ENCODE data around the gene CFAP70.
"Not testable (repeated sequence)": the region's sequence is repeated elsewhere in the genome, so short reads cannot be mapped to it uniquely, and the experiment has no call there.

The CFAP70 gene

DNA sequence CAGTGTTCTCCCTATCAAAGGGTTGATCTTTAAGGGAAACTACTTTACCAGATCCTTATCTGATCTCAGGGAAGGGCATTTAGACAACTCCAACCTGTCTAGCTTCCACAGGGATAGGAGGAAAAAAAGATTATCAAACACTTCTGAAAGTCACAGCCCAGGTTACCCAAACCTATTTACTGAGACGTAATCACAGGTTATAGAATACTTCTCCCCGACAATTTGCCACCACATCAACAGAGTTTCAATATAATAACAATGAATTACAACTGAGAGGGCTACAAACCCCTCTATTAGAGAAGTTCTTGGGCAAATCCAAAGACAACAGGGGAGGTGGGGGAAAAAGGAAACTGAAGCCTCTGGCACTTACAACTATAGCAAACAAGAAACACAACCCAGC is 26.3 kb downstream of the CFAP70 start:
- no peak overlapping the region for H3K27ac ChIP-seq
- TF ChIP-seq, protein P1, sequence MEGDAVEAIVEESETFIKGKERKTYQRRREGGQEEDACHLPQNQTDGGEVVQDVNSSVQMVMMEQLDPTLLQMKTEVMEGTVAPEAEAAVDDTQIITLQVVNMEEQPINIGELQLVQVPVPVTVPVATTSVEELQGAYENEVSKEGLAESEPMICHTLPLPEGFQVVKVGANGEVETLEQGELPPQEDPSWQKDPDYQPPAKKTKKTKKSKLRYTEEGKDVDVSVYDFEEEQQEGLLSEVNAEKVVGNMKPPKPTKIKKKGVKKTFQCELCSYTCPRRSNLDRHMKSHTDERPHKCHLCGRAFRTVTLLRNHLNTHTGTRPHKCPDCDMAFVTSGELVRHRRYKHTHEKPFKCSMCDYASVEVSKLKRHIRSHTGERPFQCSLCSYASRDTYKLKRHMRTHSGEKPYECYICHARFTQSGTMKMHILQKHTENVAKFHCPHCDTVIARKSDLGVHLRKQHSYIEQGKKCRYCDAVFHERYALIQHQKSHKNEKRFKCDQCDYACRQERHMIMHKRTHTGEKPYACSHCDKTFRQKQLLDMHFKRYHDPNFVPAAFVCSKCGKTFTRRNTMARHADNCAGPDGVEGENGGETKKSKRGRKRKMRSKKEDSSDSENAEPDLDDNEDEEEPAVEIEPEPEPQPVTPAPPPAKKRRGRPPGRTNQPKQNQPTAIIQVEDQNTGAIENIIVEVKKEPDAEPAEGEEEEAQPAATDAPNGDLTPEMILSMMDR (conservative IDR thresholded peaks at IDR 0.05; ENCODE audit: low read depth) = no peak
- no peak for DNase-seq (ENCODE audit: low spot score)
- POLR2A ChIA-PET (ENCODE audit: low non-redundant PET) = no interaction called here
- CTCF ChIA-PET = interaction anchor here (0.6 kb wide), 1 partner anchor 613 kb away, joined by 3 read pairs; no protein-coding TSS in a partner anchor

DNA sequence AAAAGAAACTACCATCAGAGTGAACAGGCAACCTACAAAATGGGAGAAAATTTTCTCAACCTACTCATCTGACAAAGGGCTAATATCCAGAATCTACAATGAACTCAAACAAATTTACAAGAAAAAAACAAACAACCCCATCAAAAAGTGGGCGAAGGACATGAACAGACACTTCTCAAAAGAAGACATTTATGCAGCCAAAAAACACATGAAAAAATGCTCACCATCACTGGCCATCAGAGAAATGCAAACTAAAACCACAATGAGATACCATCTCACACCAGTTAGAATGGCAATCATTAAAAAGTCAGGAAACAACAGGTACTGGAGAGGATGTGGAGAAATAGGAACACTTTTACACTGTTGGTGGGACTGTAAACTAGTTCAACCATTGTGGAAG is 30.1 kb downstream of the CFAP70 start:
- DNase-seq (ENCODE audit: low spot score); CTCF ChIA-PET; POLR2A ChIA-PET (ENCODE audit: low non-redundant PET); H3K27ac ChIP-seq: not testable (repeated sequence)

DNA sequence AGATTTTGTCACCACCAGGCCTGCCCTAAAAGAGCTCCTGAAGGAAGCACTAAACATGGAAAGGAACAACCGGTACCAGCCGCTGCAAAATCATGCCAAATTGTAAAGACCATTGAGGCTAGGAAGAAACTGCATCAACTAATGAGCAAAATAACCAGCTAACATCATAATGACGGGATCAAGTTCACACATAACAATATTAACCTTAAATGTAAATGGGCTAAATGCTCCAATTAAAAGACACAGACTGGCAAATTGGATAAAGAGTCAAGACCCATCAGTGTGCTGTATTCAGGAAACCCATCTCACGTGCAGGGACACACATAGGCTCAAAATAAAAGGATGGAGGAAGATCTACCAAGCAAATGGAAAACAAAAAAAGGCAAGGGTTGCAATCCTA is 33.4 kb downstream of the CFAP70 start:
- POLR2A ChIA-PET (ENCODE audit: low non-redundant PET); CTCF ChIA-PET; H3K27ac ChIP-seq; DNase-seq (ENCODE audit: low spot score): not testable (repeated sequence)

DNA sequence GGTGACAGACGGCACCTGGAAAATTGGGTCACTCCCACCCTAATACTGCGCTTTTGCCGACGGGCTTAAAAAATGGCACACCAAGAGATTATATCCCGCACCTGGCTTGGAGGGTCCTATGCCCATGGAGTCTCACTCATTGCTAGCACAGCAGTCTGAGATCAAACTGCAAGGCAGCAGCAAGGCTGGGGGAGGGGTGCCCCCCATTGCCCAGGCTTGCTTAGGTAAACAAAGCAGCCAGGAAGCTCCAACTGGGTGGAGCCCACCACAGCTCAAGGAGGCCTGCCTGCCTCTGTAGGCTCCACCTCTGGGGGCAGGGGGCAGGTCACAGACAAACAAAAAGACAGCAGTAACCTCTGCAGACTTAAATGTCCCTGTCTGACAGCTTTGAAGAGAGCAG is 35.1 kb downstream of the CFAP70 start:
- POLR2A ChIA-PET (ENCODE audit: low non-redundant PET); CTCF ChIA-PET; DNase-seq (ENCODE audit: low spot score); H3K27ac ChIP-seq: not testable (repeated sequence)

DNA sequence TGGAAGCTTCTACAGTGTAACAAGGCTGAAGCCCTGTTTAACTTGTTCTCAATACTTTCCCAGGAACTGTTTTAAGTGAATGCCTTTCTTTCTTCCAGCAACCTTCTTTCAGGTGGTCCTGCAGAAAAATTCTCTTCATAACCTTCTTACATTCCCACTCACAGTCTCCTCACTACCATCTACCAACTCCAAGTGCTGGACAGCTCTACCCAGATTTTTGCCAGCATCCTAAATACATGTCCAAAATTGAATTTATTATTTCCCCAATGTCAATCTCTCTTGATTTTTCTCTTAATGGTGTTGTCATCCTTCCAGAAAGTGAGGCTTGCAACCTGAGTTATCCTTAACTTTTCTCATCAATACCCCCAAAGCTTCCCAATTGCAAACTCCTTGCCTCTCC is 48.2 kb downstream of the CFAP70 start:
- ChIA-PET POLR2A (ENCODE audit: low non-redundant PET) (no interaction called here), CTCF (interaction anchor here (0.6 to 0.9 kb wide), 3 partner anchors 28 to 1532 kb away, joined by 3 to 4 read pairs (median 3); no protein-coding TSS in a partner anchor)
- TF ChIP-seq, protein P1 (conservative IDR thresholded peaks at IDR 0.05; ENCODE audit: low read depth) = no peak
- H3K27ac ChIP-seq = no peak overlapping the region
- no peak for DNase-seq (ENCODE audit: low spot score)

DNA sequence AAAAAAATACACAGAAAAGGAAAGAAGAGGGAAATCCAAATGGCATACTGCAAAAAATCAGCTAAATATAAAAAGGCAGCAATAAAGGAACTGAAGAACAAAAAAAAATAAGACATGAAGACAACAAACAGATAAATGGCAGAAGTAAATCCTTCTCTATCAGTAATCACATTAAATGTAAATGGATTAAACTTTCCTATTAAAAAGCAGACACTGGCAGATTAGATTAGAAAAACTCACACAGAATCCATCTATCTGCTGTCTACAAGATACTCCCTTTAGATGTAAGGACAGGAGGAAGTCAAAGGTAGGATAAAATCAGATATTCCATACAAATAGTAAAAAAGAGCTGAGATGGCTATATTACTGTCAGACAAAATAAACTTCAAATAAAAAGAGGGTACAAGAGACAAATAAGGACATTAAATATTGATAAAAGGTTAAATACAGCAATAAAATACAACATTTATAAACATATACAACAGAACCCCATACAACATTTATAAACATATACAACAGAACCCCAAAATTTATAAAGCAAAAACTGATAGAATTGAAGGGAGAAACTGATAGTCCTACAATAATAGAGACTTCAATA is 51.4 kb downstream of the CFAP70 start:
- POLR2A ChIA-PET (ENCODE audit: low non-redundant PET) = no interaction called here
- H3K27ac ChIP-seq = no peak overlapping the region
- TF ChIP-seq, protein P1 (conservative IDR thresholded peaks at IDR 0.05; ENCODE audit: low read depth) = no peak
- DNase-seq (ENCODE audit: low spot score) = no peak
- CTCF ChIA-PET = no interaction called here

DNA sequence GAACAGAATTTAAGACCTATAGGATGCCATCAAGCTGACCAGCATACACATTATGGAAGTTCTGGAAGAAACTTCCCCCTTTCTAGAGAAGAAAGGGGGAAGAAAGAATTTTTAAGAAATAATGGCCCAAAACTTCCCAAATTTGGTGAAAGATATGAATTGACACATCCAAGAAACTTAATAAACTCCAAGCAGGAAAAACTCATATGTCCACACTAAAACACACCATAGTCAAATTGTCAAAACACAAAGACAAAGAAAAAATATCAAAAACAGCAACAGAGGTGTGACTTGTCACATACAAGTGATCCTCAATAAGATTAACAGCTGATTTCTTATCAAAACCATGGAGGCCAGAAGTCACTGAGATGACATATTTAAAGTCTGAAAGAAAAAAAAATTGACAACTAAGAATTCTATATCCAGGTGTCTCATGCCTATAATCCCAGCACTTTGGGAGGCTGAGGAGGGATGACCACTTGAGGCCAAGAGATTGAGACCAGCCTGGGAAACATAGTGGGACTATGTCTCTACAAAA is 52.4 kb downstream of the CFAP70 start:
- CTCF ChIA-PET = interaction anchor here (0.6 kb wide), 1 partner anchor 10 kb away, joined by 4 read pairs; no protein-coding TSS in a partner anchor
- TF ChIP-seq, protein P1 (conservative IDR thresholded peaks at IDR 0.05; ENCODE audit: low read depth) = no peak

DNA sequence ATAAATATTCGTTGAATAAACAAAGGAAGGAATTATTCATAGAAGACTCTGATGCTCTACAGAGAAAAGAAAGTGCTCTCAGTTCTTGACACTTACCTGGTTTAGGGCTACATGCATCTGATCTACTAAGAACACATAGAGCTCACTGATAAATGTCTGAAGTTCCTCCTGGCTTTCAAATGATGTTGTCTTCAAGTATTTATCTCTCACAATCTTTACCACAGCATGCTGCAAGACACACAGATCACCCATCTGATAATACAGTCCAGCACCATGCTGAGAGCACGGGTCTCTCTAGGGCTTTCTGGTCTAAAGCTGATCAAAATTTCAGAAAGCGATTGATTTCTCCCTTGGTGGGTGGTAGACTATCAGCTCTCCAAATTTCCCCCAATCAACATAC is 61.7 kb downstream of the CFAP70 start:
- POLR2A ChIA-PET (ENCODE audit: low non-redundant PET) = no interaction called here
- CTCF ChIA-PET = interaction anchor here (0.6 kb wide), 1 partner anchor 56 kb away, joined by 4 read pairs; no protein-coding TSS in a partner anchor
- TF ChIP-seq, protein P1 (conservative IDR thresholded peaks at IDR 0.05; ENCODE audit: low read depth) = no peak
- no peak for DNase-seq (ENCODE audit: low spot score)
- H3K27ac ChIP-seq = no peak overlapping the region

More for the DNA sequence above, 52.4 kb downstream of the CFAP70 start:
- no peak for DNase-seq (ENCODE audit: low spot score)
- POLR2A ChIA-PET (ENCODE audit: low non-redundant PET) = no interaction called here
- no peak overlapping the region for H3K27ac ChIP-seq

Measured in RWPE1 (cell line).